Loucy (cell line): ENCODE measurements around the gene ITGB6.

Experiments used
- H2AFZ ChIP-seq: fragments of 200-600 bp; sonication (generic); 2 replicates; pipeline ENCODE4 v1.6.0; 2016; ENCODE audit warnings: antibody characterized with exemption, mild to moderate bottlenecking, low read length, moderate library complexity
- H3F3A ChIP-seq: fragments of 200-600 bp; 2 replicates; pipeline ENCODE4 v1.6.0; 2016; ENCODE audit warnings: antibody characterized with exemption, low read depth, mild to moderate bottlenecking
- H3K27me3 ChIP-seq: fragments of 200-600 bp; sonication (generic); 2 replicates; pipeline ENCODE4 v1.6.1; 2014; ENCODE audit warnings: low read length, mild to moderate bottlenecking; ENCODE audit not compliant: insufficient read depth, poor library complexity, severe bottlenecking
- H3K36me3 ChIP-seq: fragments of 200-600 bp; sonication (generic); 2 replicates; pipeline ENCODE4 v1.6.1; 2016; ENCODE audit warnings: low read length; ENCODE audit not compliant: insufficient read depth
- H3K4me1 ChIP-seq: fragments of 200-600 bp; sonication (generic); 2 replicates; pipeline ENCODE4 v1.5.1; 2014; ENCODE audit warnings: low read length, mild to moderate bottlenecking; ENCODE audit not compliant: insufficient read depth, poor library complexity, severe bottlenecking
- H3K4me2 ChIP-seq: fragments of 200-600 bp; sonication (generic); 2 replicates; pipeline ENCODE4 v1.6.0; 2014; ENCODE audit warnings: antibody characterized with exemption, low read length, low read depth, mild to moderate bottlenecking; ENCODE audit not compliant: poor library complexity, severe bottlenecking
- H3K4me3 ChIP-seq: fragments of 200-600 bp; sonication (generic); 2 replicates; pipeline ENCODE4 v1.5.1; 2014; ENCODE audit warnings: low read length, mild to moderate bottlenecking, mixed read lengths; ENCODE audit not compliant: poor library complexity, severe bottlenecking
- H3K79me2 ChIP-seq: fragments of 200-600 bp; sonication (generic); 2 replicates; pipeline ENCODE4 v1.6.1; 2014; ENCODE audit warnings: low read length; ENCODE audit not compliant: insufficient read depth
- H3K9ac ChIP-seq: fragments of 200-600 bp; sonication (generic); 2 replicates; pipeline ENCODE4 v1.6.0; 2014; ENCODE audit warnings: mild to moderate bottlenecking, low read depth, low read length, moderate library complexity; ENCODE audit not compliant: poor library complexity, severe bottlenecking
- H3K9me2 ChIP-seq: fragments of 200-600 bp; sonication (generic); replicated peaks from 2 replicates; pipeline ENCODE4 v1.6.1; 2016; ENCODE audit warnings: low read depth, low read length, mixed read lengths
- H3K9me3 ChIP-seq: fragments of 200-600 bp; sonication (generic); 2 replicates; pipeline ENCODE4 v1.6.1; 2014; ENCODE audit warnings: mild to moderate bottlenecking, antibody characterized with exemption, low read length, low read depth; ENCODE audit not compliant: insufficient read depth
- H4K20me1 ChIP-seq: fragments of 200-600 bp; sonication (generic); 2 replicates; pipeline ENCODE4 v1.6.0; 2014; ENCODE audit warnings: antibody characterized with exemption, low read length, mild to moderate bottlenecking; ENCODE audit not compliant: insufficient read depth, poor library complexity, severe bottlenecking
- EZH2phosphoT487 ChIP-seq: fragments of 200-600 bp; IDR thresholded peaks from 2 replicates; pipeline ENCODE4 v1.6.1; 2018; ENCODE audit warnings: antibody characterized with exemption, mild to moderate bottlenecking, moderate library complexity, borderline replicate concordance
- TF ChIP-seq, protein P1 (sequence below): fragments of 200-600 bp; sonication (generic); conservative IDR thresholded peaks from 2 replicates; pipeline ENCODE4 v1.5.1; 2014; ENCODE audit warnings: mild to moderate bottlenecking, antibody characterized with exemption, low read length

Gene ITGB6

GRCh38 chr2:160229591-160229990, 29.5 kb upstream of the ITGB6 start:
- Histone ChIP-seq H3K4me2 (no peak overlapping the region), H3K79me2 (no peaks in the 10 kb centered on the region), H3K4me3 (no peak overlapping the region), H4K20me1 (no peaks in the 10 kb centered on the region), H3K27me3 (no peaks in the 10 kb centered on the region), H3K9me2 (no peaks in the 10 kb centered on the region), H3K36me3 (no peaks in the 10 kb centered on the region), H3K9me3 (no peaks in the 10 kb centered on the region), H3F3A (no peaks in the 10 kb centered on the region), H2AFZ (no peak overlapping the region), H3K4me1 (peaks cover 12% of the 10 kb centered on the region), H3K9ac (no peak overlapping the region)
- TF ChIP-seq, protein P1, sequence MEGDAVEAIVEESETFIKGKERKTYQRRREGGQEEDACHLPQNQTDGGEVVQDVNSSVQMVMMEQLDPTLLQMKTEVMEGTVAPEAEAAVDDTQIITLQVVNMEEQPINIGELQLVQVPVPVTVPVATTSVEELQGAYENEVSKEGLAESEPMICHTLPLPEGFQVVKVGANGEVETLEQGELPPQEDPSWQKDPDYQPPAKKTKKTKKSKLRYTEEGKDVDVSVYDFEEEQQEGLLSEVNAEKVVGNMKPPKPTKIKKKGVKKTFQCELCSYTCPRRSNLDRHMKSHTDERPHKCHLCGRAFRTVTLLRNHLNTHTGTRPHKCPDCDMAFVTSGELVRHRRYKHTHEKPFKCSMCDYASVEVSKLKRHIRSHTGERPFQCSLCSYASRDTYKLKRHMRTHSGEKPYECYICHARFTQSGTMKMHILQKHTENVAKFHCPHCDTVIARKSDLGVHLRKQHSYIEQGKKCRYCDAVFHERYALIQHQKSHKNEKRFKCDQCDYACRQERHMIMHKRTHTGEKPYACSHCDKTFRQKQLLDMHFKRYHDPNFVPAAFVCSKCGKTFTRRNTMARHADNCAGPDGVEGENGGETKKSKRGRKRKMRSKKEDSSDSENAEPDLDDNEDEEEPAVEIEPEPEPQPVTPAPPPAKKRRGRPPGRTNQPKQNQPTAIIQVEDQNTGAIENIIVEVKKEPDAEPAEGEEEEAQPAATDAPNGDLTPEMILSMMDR = no peak
- no peak for TF ChIP-seq EZH2phosphoT487

DNA sequence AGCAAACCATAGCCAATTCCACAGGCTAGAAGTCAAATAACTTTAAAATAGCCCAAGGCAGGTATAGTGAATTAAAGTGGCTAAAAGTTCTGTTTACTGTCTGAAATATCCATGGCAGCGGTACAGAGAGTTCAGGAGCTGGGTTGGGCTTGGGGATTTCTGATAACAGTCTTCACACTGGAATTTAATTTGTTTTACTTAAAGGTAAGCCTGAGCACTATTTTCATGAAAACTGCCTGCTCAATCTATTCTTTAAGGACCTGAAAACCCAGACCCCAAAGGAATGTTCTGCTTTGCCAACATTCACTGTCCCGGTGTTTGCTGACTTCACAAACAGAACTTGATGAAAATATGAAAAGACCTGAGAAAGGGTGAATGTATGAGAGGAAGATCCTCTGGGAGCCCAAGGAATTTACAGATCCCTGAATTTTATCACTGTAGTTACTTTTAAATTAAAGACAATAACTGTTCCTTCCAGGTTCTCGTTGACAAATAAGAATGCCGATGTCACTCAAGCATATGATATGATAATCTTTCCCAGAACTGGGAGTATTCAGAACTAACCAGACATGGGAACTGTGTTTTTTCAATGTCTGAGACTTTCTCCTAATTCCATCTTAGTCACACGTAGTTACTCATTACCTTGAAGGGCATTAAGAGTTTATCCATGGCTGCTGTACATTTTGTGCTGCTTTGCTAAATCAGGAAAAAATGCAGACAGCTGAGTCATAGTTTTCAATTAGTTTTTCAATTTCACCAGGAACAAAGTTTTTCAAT, 28.3 kb upstream of the ITGB6 start:
- Histone ChIP-seq H3K79me2 (no peaks in the 10 kb centered on the region), H3K9ac (no peak overlapping the region), H3K4me2 (no peak overlapping the region), H3F3A (no peaks in the 10 kb centered on the region), H3K9me3 (no peaks in the 10 kb centered on the region), H2AFZ (no peak overlapping the region), H3K9me2 (no peaks in the 10 kb centered on the region), H3K4me3 (no peak overlapping the region), H3K36me3 (no peaks in the 10 kb centered on the region), H4K20me1 (no peaks in the 10 kb centered on the region), H3K27me3 (no peaks in the 10 kb centered on the region), H3K4me1 (peaks cover 24% of the 10 kb centered on the region)
- TF ChIP-seq, protein P1 = no peak
- no peak for TF ChIP-seq EZH2phosphoT487

GRCh38 chr2:160227293-160227915, 27.3 kb upstream of the ITGB6 start:
- Histone ChIP-seq H3K4me1 (peaks cover 32% of the 10 kb centered on the region), H3K9me3 (no peaks in the 10 kb centered on the region), H3K4me2 (no peak overlapping the region), H3K9me2 (no peaks in the 10 kb centered on the region), H3F3A (no peaks in the 10 kb centered on the region), H3K27me3 (no peaks in the 10 kb centered on the region), H3K4me3 (no peak overlapping the region), H3K9ac (no peak overlapping the region), H3K79me2 (no peaks in the 10 kb centered on the region), H2AFZ (no peak overlapping the region), H4K20me1 (no peaks in the 10 kb centered on the region), H3K36me3 (no peaks in the 10 kb centered on the region)
- TF ChIP-seq, protein P1 = no peak
- TF ChIP-seq EZH2phosphoT487 = no peak
